ENCODE results near the gene PLA2G4B. TPM values are rescaled to one million over a fixed set of nuclear protein-coding genes. Genes with fewer than 3 reads are reported as not detected.

PLA2G4B gene
- total and polyA plus RNA-seq, 3 donors from 2014 or later: 7.4 to 16.6 (median 16.4) TPM

DNA sequence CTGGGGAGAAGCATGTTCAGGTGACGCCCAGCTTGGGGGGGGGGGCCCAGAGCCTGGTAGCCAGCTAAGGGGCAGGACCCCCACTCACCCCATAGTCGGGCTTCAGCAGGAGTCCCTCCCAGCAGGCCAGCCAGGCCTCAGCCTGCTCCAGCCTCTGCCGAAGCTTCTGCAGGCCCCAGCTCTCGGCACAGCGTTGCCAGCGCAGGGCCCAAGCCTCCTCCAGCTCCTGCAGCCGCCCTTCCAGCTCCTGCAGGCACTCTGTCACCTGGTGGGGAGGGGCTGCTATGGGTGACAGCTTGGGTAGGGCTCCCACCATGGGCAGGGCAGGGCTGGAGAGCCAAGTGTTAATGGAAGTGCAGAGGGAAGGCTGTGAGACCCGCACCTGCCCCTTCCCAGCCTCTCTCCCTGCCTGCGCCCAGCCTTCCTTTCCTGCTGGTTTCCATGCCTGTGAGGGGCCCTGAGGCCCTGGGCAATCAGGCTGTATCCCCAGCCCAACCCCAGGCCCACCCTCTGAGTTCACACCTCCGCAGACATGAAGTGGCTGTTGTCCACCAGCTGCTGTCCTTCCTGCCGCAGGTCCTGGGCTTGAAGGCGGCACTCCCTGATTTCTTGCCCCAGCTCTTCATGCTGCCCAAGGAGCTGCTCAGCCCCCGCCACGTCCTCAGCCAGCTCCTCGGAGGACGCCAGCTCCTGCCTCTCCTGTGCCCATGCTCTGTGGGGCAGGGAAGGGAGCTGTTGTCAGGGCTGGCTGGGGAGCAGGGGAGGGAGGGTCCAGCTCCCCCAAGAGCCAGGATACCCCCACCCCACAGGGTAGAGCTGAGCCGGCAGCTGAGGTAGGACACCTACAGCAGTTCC is 14.3 kb downstream of the PLA2G4B start:
- TF ChIP-seq, protein P1, sequence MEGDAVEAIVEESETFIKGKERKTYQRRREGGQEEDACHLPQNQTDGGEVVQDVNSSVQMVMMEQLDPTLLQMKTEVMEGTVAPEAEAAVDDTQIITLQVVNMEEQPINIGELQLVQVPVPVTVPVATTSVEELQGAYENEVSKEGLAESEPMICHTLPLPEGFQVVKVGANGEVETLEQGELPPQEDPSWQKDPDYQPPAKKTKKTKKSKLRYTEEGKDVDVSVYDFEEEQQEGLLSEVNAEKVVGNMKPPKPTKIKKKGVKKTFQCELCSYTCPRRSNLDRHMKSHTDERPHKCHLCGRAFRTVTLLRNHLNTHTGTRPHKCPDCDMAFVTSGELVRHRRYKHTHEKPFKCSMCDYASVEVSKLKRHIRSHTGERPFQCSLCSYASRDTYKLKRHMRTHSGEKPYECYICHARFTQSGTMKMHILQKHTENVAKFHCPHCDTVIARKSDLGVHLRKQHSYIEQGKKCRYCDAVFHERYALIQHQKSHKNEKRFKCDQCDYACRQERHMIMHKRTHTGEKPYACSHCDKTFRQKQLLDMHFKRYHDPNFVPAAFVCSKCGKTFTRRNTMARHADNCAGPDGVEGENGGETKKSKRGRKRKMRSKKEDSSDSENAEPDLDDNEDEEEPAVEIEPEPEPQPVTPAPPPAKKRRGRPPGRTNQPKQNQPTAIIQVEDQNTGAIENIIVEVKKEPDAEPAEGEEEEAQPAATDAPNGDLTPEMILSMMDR (IDR thresholded peaks at IDR 0.05): no peak
- TF ChIP-seq POLR2A (IDR thresholded peaks at IDR 0.05): no peak
- Histone ChIP-seq H3K27ac (no peak overlapping the region), H3K4me3 (no peak overlapping the region), H3K27me3 (no peaks in the 10 kb centered on the region), H3K9me3 (no peaks in the 10 kb centered on the region), H3K36me3 (ENCODE audit: low read depth, missing control alignments) (no peaks in the 10 kb centered on the region), H3K4me1 (peaks cover 5% of the 10 kb centered on the region)
- 68 to 76% methylated on average over 4 to 17 of the region's 17 CpGs for WGBS, 2 donors
- intact Hi-C loops (cut with DNase I; ENCODE audit: low total_unique reads): no loop called here
- no peak for DNase-seq

DNA sequence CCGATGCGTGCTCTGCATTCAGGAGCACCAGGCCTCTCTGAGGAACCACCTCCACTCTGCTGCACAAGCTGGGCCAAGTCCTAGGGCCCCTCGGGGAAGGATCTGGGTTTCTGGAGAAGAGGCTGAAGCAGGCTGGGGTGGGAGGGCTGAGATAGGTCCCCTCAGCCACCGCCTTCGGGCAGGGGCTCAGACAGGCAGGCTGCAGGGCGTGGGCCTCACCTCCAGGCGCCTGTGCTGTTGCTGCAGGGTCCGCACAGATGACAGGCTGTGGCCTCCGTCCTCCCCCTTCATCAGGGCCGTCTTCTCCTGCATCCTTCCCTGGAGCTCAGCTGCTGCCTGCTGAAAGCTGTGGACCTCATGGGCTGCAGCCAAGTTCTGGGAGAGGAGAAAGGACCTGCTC is 15.2 kb downstream of the PLA2G4B start:
- no peak overlapping the region for H3K4me3 ChIP-seq
- TF ChIP-seq POLR2A (IDR thresholded peaks at IDR 0.05): no peak
- TF ChIP-seq, protein P1 (IDR thresholded peaks at IDR 0.05): no peak
- peaks cover 5% of the 10 kb centered on the region for H3K4me1 ChIP-seq
- no peak for DNase-seq
- no peak overlapping the region for H3K27ac ChIP-seq
- no peaks in the 10 kb centered on the region for H3K36me3 ChIP-seq (ENCODE audit: low read depth, missing control alignments)
- H3K27me3 ChIP-seq: no peaks in the 10 kb centered on the region
- H3K9me3 ChIP-seq: no peaks in the 10 kb centered on the region
- intact Hi-C loops (cut with DNase I; ENCODE audit: low total_unique reads): no loop called here
- WGBS, 2 donors: 82 to 92% methylated on average over 3 to 10 of the region's 10 CpGs

DNA sequence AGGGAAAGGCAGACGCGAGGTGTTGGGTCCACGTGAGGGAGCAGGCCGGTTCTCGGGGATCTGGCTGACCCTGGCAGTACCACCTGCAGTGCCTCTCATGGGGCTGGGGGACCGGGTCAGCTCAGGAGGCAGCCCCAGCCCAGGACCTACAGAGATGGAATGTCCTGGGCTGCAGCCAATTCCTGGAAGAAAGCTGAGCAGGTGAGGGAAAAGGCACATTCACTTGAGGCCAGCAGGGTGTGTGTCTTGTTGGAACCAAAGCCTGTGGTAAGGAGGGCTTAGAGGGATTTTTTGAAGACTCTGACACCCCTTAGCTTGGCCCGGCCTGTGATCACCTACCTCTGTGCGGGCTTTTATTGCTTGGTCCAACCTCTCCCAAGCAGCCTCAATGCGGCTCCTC is 15.8 kb downstream of the PLA2G4B start:
- no peak overlapping the region for H3K27ac ChIP-seq
- intact Hi-C loops (cut with DNase I; ENCODE audit: low total_unique reads): no loop called here
- no peaks in the 10 kb centered on the region for H3K27me3 ChIP-seq
- WGBS, 2 donors: 97 to 99% methylated on average over 9 of the region's 9 CpGs
- no peaks in the 10 kb centered on the region for H3K9me3 ChIP-seq
- no peaks in the 10 kb centered on the region for H3K36me3 ChIP-seq (ENCODE audit: low read depth, missing control alignments)
- DNase-seq: no peak
- H3K4me1 ChIP-seq: peaks cover 5% of the 10 kb centered on the region
- H3K4me3 ChIP-seq: no peak overlapping the region
- no peak for TF ChIP-seq POLR2A (IDR thresholded peaks at IDR 0.05)
- TF ChIP-seq, protein P1 (IDR thresholded peaks at IDR 0.05): no peak

DNA sequence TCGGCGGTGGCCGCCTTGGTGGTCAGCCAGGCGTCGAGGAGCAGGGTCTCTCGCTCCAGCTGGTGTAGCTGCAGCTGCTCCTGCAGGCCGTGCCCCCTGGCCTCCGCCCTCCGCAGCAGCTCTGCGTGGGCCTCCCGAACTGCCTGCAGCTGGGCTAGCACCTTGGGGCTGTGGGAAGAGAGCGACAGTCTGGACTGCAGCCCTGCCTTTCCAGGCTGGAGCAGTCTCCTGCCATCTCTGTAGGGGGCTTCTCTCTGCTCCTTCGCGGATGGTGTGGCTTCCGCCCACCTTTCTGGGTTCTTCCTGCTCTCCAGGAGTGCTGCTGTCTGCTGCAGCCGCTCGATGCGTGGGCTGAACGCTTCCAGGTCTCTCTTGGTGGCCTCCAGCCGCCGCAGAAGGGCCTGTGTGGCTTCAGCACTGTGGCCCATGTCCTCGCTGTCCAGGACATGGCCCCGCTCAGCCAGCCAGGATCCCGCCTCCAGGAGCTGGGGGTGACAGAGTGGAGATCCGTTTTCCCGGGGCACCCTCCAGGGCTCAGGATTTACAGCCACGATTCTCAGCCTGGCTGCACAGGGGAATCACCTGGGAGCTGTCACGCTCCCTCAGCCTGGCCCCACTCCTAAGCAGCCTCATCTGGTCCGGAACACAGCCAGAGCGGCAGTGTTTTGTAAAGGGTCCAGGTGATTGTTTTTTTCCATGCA is 16.8 kb downstream of the PLA2G4B start:
- 67 to 71% methylated on average over 8 to 30 of the region's 30 CpGs for WGBS, 2 donors
- TF ChIP-seq POLR2A (IDR thresholded peaks at IDR 0.05): no peak
- TF ChIP-seq, protein P1 (IDR thresholded peaks at IDR 0.05): no peak
- no peak overlapping the region for H3K4me3 ChIP-seq
- H3K36me3 ChIP-seq (ENCODE audit: low read depth, missing control alignments): no peaks in the 10 kb centered on the region
- no peaks in the 10 kb centered on the region for H3K27me3 ChIP-seq
- DNase-seq: no peak
- intact Hi-C loops (cut with DNase I; ENCODE audit: low total_unique reads): no loop called here
- H3K4me1 ChIP-seq: peaks cover 5% of the 10 kb centered on the region
- H3K9me3 ChIP-seq: no peaks in the 10 kb centered on the region
- H3K27ac ChIP-seq: no peak overlapping the region

Measured in testis (tissue), 3 donors.